A549 (cell line): ENCODE results near the gene DNAH8. TPM values are rescaled to one million over a fixed set of nuclear protein-coding genes. Genes with fewer than 3 reads are reported as not detected.

Source experiments
- ATAC-seq, 2 experiments: fragments of 200-7000 bp in 1 of 2; fragments of >200 bp in 1 of 2; cut with Nextera tagmentation in 1 of 2; cut with Tn5 transposase in 1 of 2; 3 replicates each; pipeline versions ENCODE4 v1.8.0 to v1.9.1; 2018 to 2020; ENCODE audit warnings: mild to moderate bottlenecking in 1 of 2, moderate library complexity in 1 of 2
- CTCF ChIA-PET: fragments of 300-600 bp; sonication (Branson Sonifier 250); formaldehyde crosslinking; extraction: SDS; loops from one replicate; lab custom pipeline; 2021; ENCODE audit warnings: antibody characterized with exemption, inconsistent platforms; lab: Yijun Ruan, JAX
- POLR2A ChIA-PET: fragments of 350-600 bp; formaldehyde crosslinking; extraction: SDS; loops from one replicate; lab custom pipeline; 2021; ENCODE audit warnings: antibody characterized with exemption, inconsistent platforms; lab: Yijun Ruan, JAX
- DNase-seq, 2 experiments: peaks; one replicate each; pipeline versions ENCODE4 v3.0.0 to v3.0.0-alpha.2; 2011 to 2016; ENCODE audit warnings: low read depth in 1 of 2, low spot score in 1 of 2
- FAIRE-seq: peaks from 2 replicates; lab custom pipeline; 2011; peaks lifted over from hg19 to GRCh38; lab: Jason Lieb, UNC
- H3K27ac ChIP-seq, 2 experiments: fragments of >200 bp; sonication (Bioruptor Twin); formaldehyde crosslinking; 3 replicates each; pipeline ENCODE4 v1.5.1; 2016 to 2017
- H3K4me1 ChIP-seq: fragments of >200 bp; sonication (Bioruptor Twin); formaldehyde crosslinking; 3 replicates; pipeline ENCODE4 v1.6.1; 2016
- H3K4me2 ChIP-seq: fragments of >200 bp; sonication (Bioruptor Twin); formaldehyde crosslinking; 3 replicates; pipeline ENCODE4 v1.6.1; 2016
- H3K4me3 ChIP-seq: fragments of >200 bp; sonication (Bioruptor Twin); formaldehyde crosslinking; 3 replicates; pipeline ENCODE4 v1.5.1; 2016
- H3K9me3 ChIP-seq: fragments of >200 bp; sonication (Bioruptor Twin); formaldehyde crosslinking; 3 replicates; pipeline ENCODE4 v1.6.1; 2016
- BCL3 ChIP-seq: fragments of >200 bp; sonication (Bioruptor Twin); formaldehyde crosslinking; IDR thresholded peaks from 3 replicates; pipeline ENCODE4 v1.6.1; 2016
- BHLHE40 ChIP-seq: IDR thresholded peaks from 2 replicates; pipeline ENCODE4 v1.6.1; 2012; ENCODE audit warnings: low read depth, low read length, inconsistent platforms
- CBX2 ChIP-seq: fragments of 200-600 bp; sonication (generic); IDR thresholded peaks from 2 replicates; pipeline ENCODE4 v1.6.1; 2016; ENCODE audit warnings: low read depth, mild to moderate bottlenecking, borderline replicate concordance
- CEBPB ChIP-seq, 2 experiments: fragments of >200 bp in 1 of 2; sonication (Bioruptor Twin) in 1 of 2; formaldehyde crosslinking in 1 of 2; IDR thresholded peaks; 2 replicates each; pipeline ENCODE4 v1.6.1; 2012 to 2016
- CHD2 ChIP-seq: fragments of 150-350 bp; IDR thresholded peaks from 2 replicates; pipeline ENCODE4 v1.6.1; 2014; ENCODE audit warnings: low read length; ENCODE audit not compliant: partially characterized antibody
- EP300 ChIP-seq, 2 experiments: fragments of >200 bp; sonication (Bioruptor Twin); formaldehyde crosslinking; IDR thresholded peaks; 2 replicates in 1 of 2; 3 replicates in 1 of 2; pipeline ENCODE4 v1.6.1; 2016 to 2017
- ESRRA ChIP-seq: fragments of 150-350 bp; IDR thresholded peaks from 2 replicates; pipeline ENCODE4 v1.6.1; 2014; ENCODE audit warnings: mild to moderate bottlenecking, low read length, borderline replicate concordance
- FOSL2 ChIP-seq, 2 experiments: fragments of 450-650 bp in 1 of 2; fragments of >200 bp in 1 of 2; sonication (Bioruptor Twin) in 1 of 2; formaldehyde crosslinking; IDR thresholded peaks; 2 replicates each; pipeline versions ENCODE4 v1.5.0 to v1.6.1; 2016 to 2020; ENCODE audit warnings: mild to moderate bottlenecking in 1 of 2, moderate library complexity in 1 of 2
- FOXS1 ChIP-seq: fragments of 250-450 bp; sonication (Bioruptor Pico); IDR thresholded peaks from 2 replicates; pipeline ENCODE4 v1.5.0; 2020; ENCODE audit warnings: mild to moderate bottlenecking, moderate library complexity
- HDAC2 ChIP-seq: fragments of 200-600 bp; sonication (generic); IDR thresholded peaks from 2 replicates; pipeline ENCODE4 v1.6.1; 2016
- HES2 ChIP-seq: fragments of >200 bp; sonication (Bioruptor Twin); formaldehyde crosslinking; IDR thresholded peaks from 2 replicates; pipeline ENCODE4 v1.6.1; 2016
- HMGXB4 ChIP-seq: fragments of 250-450 bp; sonication (Bioruptor Pico); IDR thresholded peaks from 2 replicates; pipeline ENCODE4 v1.5.0; 2021; ENCODE audit warnings: mild to moderate bottlenecking, moderate library complexity, borderline replicate concordance
- HOXA7 ChIP-seq: fragments of 250-450 bp; sonication (Bioruptor Pico); IDR thresholded peaks from 2 replicates; pipeline ENCODE4 v1.5.0; 2020; ENCODE audit warnings: mild to moderate bottlenecking, moderate library complexity
- HOXB5 ChIP-seq: fragments of 250-450 bp; sonication (Bioruptor Pico); IDR thresholded peaks from 2 replicates; pipeline ENCODE4 v1.5.0; 2020; ENCODE audit warnings: mild to moderate bottlenecking, moderate library complexity
- JUN ChIP-seq, 2 experiments: fragments of >200 bp; sonication (Bioruptor Twin); formaldehyde crosslinking; IDR thresholded peaks; 2 replicates in 1 of 2; 3 replicates in 1 of 2; pipeline ENCODE4 v1.6.1; 2016 to 2017
- JUNB ChIP-seq: fragments of >200 bp; sonication (Bioruptor Twin); formaldehyde crosslinking; IDR thresholded peaks from 2 replicates; pipeline ENCODE4 v1.6.1; 2016
- MAFK ChIP-seq: fragments of 450-650 bp; IDR thresholded peaks from 2 replicates; pipeline ENCODE4 v1.6.1; 2014; ENCODE audit not compliant: partially characterized antibody
- MAX ChIP-seq: IDR thresholded peaks from 2 replicates; pipeline ENCODE4 v1.6.1; 2012
- MYC ChIP-seq: IDR thresholded peaks from 2 replicates; pipeline ENCODE4 v1.6.1; 2012; ENCODE audit warnings: mild to moderate bottlenecking, inconsistent platforms, low read length, improper control_type of control experiment, borderline replicate concordance
- NFE2L2 ChIP-seq: fragments of 150-350 bp; conservative IDR thresholded peaks from 2 replicates; pipeline ENCODE4 v1.6.1; 2014; ENCODE audit warnings: low read length
- PHF8 ChIP-seq: fragments of 200-600 bp; sonication (generic); IDR thresholded peaks from 2 replicates; pipeline ENCODE4 v1.6.1; 2016; ENCODE audit warnings: low read depth, mild to moderate bottlenecking, antibody characterized with exemption, moderate library complexity, borderline replicate concordance
- POLR2AphosphoS2 ChIP-seq: conservative IDR thresholded peaks from 2 replicates; pipeline ENCODE4 v1.6.1; 2012; ENCODE audit warnings: low read length, improper control_type of control experiment, inconsistent platforms
- RARB ChIP-seq: fragments of 250-450 bp; sonication (Bioruptor Pico); IDR thresholded peaks from 2 replicates; pipeline ENCODE4 v1.8.0; 2021; ENCODE audit warnings: mild to moderate bottlenecking, moderate library complexity
- RCOR1 ChIP-seq: fragments of 150-350 bp; IDR thresholded peaks from 2 replicates; pipeline ENCODE4 v1.6.1; 2014; ENCODE audit warnings: antibody characterized with exemption, low read length, low read depth
- RFX5 ChIP-seq: fragments of 450-650 bp; IDR thresholded peaks from 2 replicates; pipeline ENCODE4 v1.7.1; 2014; ENCODE audit warnings: antibody characterized with exemption, mild to moderate bottlenecking, moderate library complexity
- RNF2 ChIP-seq: fragments of 200-600 bp; sonication (generic); IDR thresholded peaks from 2 replicates; pipeline ENCODE4 v1.6.1; 2016; ENCODE audit warnings: low read depth, mild to moderate bottlenecking, antibody characterized with exemption, moderate library complexity, borderline replicate concordance
- SMC3 ChIP-seq: fragments of >200 bp; sonication (Bioruptor Twin); formaldehyde crosslinking; IDR thresholded peaks from 3 replicates; pipeline ENCODE4 v1.6.1; 2018; ENCODE audit warnings: inconsistent platforms
- ZNF302 ChIP-seq: fragments of 250-450 bp; sonication (Bioruptor Pico); IDR thresholded peaks from 2 replicates; pipeline ENCODE4 v1.9.0; 2021; ENCODE audit warnings: inconsistent platforms, mild to moderate bottlenecking, moderate library complexity
- WGBS: methylation state at CpG from one replicate; pipeline ENCODE4 v1.1.6; 2017; ENCODE audit errors: missing lambda C conversion rate; 5-methylcytosine and 5-hydroxymethylcytosine counted together
- polyA plus RNA-seq, 4 experiments: library from polyadenylated mRNA; depleted of rRNA in 3 of 4; stranded (reverse); fragments of >200 nt; fragmentation: RNase III in 1 of 4; extraction: RNeasy Plus Mini Kit Qiagen cat#74134 plus additional on column Dnase treatment in 1 of 4; gene quantifications; 2 replicates in 3 of 4; 3 replicates in 1 of 4; pipeline ENCODE4 v1.2.3, GENCODE V29; 2011 to 2017

Gene DNAH8
- polyA plus RNA-seq, 2 of the 4 experiments (the other 2 are of a cell fraction), result not detected

- ChIA-PET POLR2A (no interaction called here), CTCF (no interaction called here)
- no peaks in the 10 kb centered on the region for H3K4me1 ChIP-seq
- no peak for TF ChIP-seq RFX5
- no peak for TF ChIP-seq JUN (IDR thresholded peaks at IDR 0.05)
- no peak for TF ChIP-seq RARB (CRISPR knock-in tag)
- TF ChIP-seq BHLHE40, result no peak
- TF ChIP-seq HOXA7 (CRISPR knock-in tag), result no peak
- no peak for TF ChIP-seq HES2
- no peak for TF ChIP-seq CBX2
- TF ChIP-seq MYC, result no peak
- no peak for TF ChIP-seq HMGXB4 (CRISPR knock-in tag)
- no peak for TF ChIP-seq NFE2L2
- no peak for TF ChIP-seq MAFK
- TF ChIP-seq MAX, result no peak
- TF ChIP-seq POLR2AphosphoS2, result no peak
- TF ChIP-seq RNF2, result no peak
- TF ChIP-seq EP300 (IDR thresholded peaks at IDR 0.05), result no peak
- no peak for TF ChIP-seq BCL3
- TF ChIP-seq PHF8, result no peak
- TF ChIP-seq RCOR1, result no peak
- FAIRE-seq (no peak), DNase-seq (no peak), ATAC-seq (no peak)
- no peaks in the 10 kb centered on the region for H3K9me3 ChIP-seq
- no peak overlapping the region for H3K4me3 ChIP-seq
- no peak overlapping the region for H3K4me2 ChIP-seq
- no peak overlapping the region for H3K27ac ChIP-seq
- 36% methylated on average over 4 of the region's 4 CpGs for WGBS
Measured at GRCh38 chr6:38805127-38805655, 90.1 kb downstream of the DNAH8 start.

- Histone ChIP-seq H3K4me1 (no peaks in the 10 kb centered on the region), H3K27ac (no peak overlapping the region), H3K9me3 (no peaks in the 10 kb centered on the region), H3K4me2 (no peak overlapping the region), H3K4me3 (no peak overlapping the region)
- no peak for DNase-seq
- CTCF ChIA-PET, result no interaction called here
- TF ChIP-seq FOSL2 (IDR thresholded peaks at IDR 0.05), result no peak
- no peak for TF ChIP-seq FOSL2 (CRISPR knock-in tag; IDR thresholded peaks at IDR 0.05)
- TF ChIP-seq NFE2L2, result no peak
- no peak for TF ChIP-seq HES2
- TF ChIP-seq RNF2, result no peak
- no peak for ATAC-seq
- no peak for FAIRE-seq
- POLR2A ChIA-PET, result no interaction called here
- 5% methylated on average over 2 of the region's 2 CpGs for WGBS
Measured at GRCh38 chr6:38805692-38806091, 90.6 kb downstream of the DNAH8 start.

- no peak overlapping the region for H3K4me3 ChIP-seq
- ChIA-PET CTCF (no interaction called here), POLR2A (no interaction called here)
- no peak for DNase-seq
- FAIRE-seq, result no peak
- no peak overlapping the region for H3K4me2 ChIP-seq
- 8% methylated on average over 2 of the region's 2 CpGs for WGBS
- no peak for ATAC-seq
- no peaks in the 10 kb centered on the region for H3K9me3 ChIP-seq
- no peak overlapping the region for H3K27ac ChIP-seq
- no peaks in the 10 kb centered on the region for H3K4me1 ChIP-seq
- TF ChIP-seq HDAC2, result no peak
- no peak for TF ChIP-seq CEBPB (IDR thresholded peaks at IDR 0.05)
- no peak for TF ChIP-seq ZNF302 (CRISPR knock-in tag)
- no peak for TF ChIP-seq CHD2
- TF ChIP-seq ESRRA, result no peak
- TF ChIP-seq RCOR1, result no peak
- no peak for TF ChIP-seq JUNB
- no peak for TF ChIP-seq MAFK
- no peak for TF ChIP-seq SMC3
- no peak for TF ChIP-seq HOXB5
- TF ChIP-seq FOXS1 (CRISPR knock-in tag), result no peak
- no peak for TF ChIP-seq NFE2L2
- no peak for TF ChIP-seq HMGXB4 (CRISPR knock-in tag)
- no peak for TF ChIP-seq JUN (IDR thresholded peaks at IDR 0.05)
- no peak for TF ChIP-seq BCL3
- TF ChIP-seq RFX5, result no peak
Measured at GRCh38 chr6:38806271-38806670, 91.2 kb downstream of the DNAH8 start.
